ENCODE results near the gene IQSEC2. TPM values are rescaled to one million over a fixed set of nuclear protein-coding genes. Genes with fewer than 3 reads are reported as not detected.

IQSEC2 gene
- total and polyA plus RNA-seq, 2 of the 8 experiments (the other 6 are each of a cell fraction or from before 2014, with no cell fraction given) = 6.1 to 54.9 TPM

DNA sequence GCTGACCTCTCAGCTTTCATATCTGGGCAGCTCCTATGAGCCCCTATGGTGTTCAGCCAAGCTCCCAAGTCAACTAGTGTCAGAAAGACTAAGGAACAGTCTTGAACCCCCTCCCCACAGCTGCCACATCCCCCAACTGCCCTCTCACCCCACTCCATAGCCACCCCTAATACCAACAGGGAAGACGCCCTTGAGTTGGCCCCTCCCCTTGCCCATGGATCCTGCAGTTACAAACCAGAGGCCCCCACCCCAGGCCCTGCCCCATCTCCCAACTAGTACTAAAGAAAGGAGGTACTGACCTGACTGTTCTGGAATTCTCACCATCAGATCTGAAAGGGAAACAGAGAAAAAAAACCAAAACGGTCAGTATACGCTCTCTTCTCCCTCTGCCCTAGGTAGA, 10.2 kb upstream of the IQSEC2 start:
- no peak overlapping the region for H3K4me2 ChIP-seq (ENCODE audit: insufficient read depth in 1 of 2, low read depth in 2 of 2, low read length in 2 of 2)
- H4K5ac ChIP-seq (ENCODE audit: insufficient read length, low read depth, low read length) = no peak overlapping the region
- H3K23me2 ChIP-seq (ENCODE audit: low read depth, low read length) = no peaks in the 10 kb centered on the region
- no peak overlapping the region for H3K4ac ChIP-seq (replicated peaks; ENCODE audit: insufficient read length, low read depth, low read length)
- no peak overlapping the region for H2BK20ac ChIP-seq (ENCODE audit: low read length)
- H2AK5ac ChIP-seq (ENCODE audit: low read depth, low read length) = no peak overlapping the region
- H3K56ac ChIP-seq (replicated peaks; ENCODE audit: insufficient read length, low read depth, low read length) = no peak overlapping the region
- H3K79me1 ChIP-seq (ENCODE audit: low read depth, low read length) = no peaks in the 10 kb centered on the region
- no peaks in the 10 kb centered on the region for H3K27me3 ChIP-seq (replicated peaks in 1 of 4; ENCODE audit: control insufficient read depth in 3 of 4, extremely low read depth in 1 of 4, insufficient read depth in 3 of 4, low read length in 3 of 4)
- no peak overlapping the region for H2BK120ac ChIP-seq (replicated peaks; ENCODE audit: low read depth, low read length)
- no peaks in the 10 kb centered on the region for H4K20me1 ChIP-seq (replicated peaks in 1 of 2; ENCODE audit: control insufficient read depth in 1 of 2, insufficient read depth in 2 of 2, low read length in 2 of 2)
- no peak overlapping the region for H2AFZ ChIP-seq (ENCODE audit: low read length)
- FAIRE-seq (no peak), DNase-seq (ENCODE audit: low read depth in 1 of 2, low spot score in 2 of 2) (no peak)
- H3K27ac ChIP-seq (ENCODE audit: low read depth, low read length) = no peak overlapping the region
- ChIA-PET POLR2A (ENCODE audit: partially characterized antibody) (interaction anchor here (0.6 kb wide), 1 partner anchor 153 kb away, joined by 3 read pairs; no protein-coding TSS in a partner anchor), CTCF (ENCODE audit: partially characterized antibody) (interaction anchor here (0.6 to 1.6 kb wide), 9 partner anchors 9 to 364 kb away, joined by 3 to 5 read pairs (median 3); no protein-coding TSS in a partner anchor)
- H3K79me2 ChIP-seq (ENCODE audit: control insufficient read depth in 1 of 2, insufficient read depth in 2 of 2, low read length in 2 of 2) = no peaks in the 10 kb centered on the region; a peak in 1 of 4 replicates
- H2BK15ac ChIP-seq (ENCODE audit: low read length) = no peak overlapping the region
- no peaks in the 10 kb centered on the region for H3K36me3 ChIP-seq (ENCODE audit: control insufficient read depth in 2 of 4, insufficient read depth in 4 of 4, low read length in 3 of 4)
- no peak overlapping the region for H3K14ac ChIP-seq (ENCODE audit: insufficient read length)
- no peaks in the 10 kb centered on the region for H3K9me3 ChIP-seq (ENCODE audit: insufficient read depth in 2 of 2, low read depth in 1 of 2, low read length in 1 of 2)
- no peak for TF ChIP-seq BRCA1 (IDR thresholded peaks at IDR 0.05; ENCODE audit: low read depth, low read length)
- H3K4me3 ChIP-seq (ENCODE audit: extremely low read depth in 1 of 4, insufficient read depth in 2 of 4, low read depth in 3 of 4, low read length in 4 of 4) = no peak overlapping the region
- no peak overlapping the region for H2BK12ac ChIP-seq (ENCODE audit: low read depth, low read length)
- no peak overlapping the region for H3K23ac ChIP-seq (ENCODE audit: insufficient read length)
- H3K18ac ChIP-seq (ENCODE audit: extremely low read depth, low read length) = no peak overlapping the region
- H4K91ac ChIP-seq (replicated peaks; ENCODE audit: insufficient read length, low read length) = no peak overlapping the region
- H3K9ac ChIP-seq (replicated peaks in 1 of 4; ENCODE audit: extremely low read depth in 1 of 4, low read depth in 3 of 4, low read length in 3 of 4) = no peak overlapping the region
- H2BK5ac ChIP-seq (ENCODE audit: low read depth, low read length) = no peak overlapping the region
- no peak overlapping the region for H4K8ac ChIP-seq (ENCODE audit: extremely low read depth, insufficient read depth, low read length)
- no CpG with 5 or more reads among the region's 3 CpGs for WGBS, 2 experiments (ENCODE audit: extremely low coverage in 1 of 2, insufficient coverage in 1 of 2, insufficient read length in 1 of 2, insufficient replicate concordance in 2 of 2, low coverage in 1 of 2, low lambda C conversion rate in 2 of 2, missing lambda C conversion rate in 1 of 2)
- peaks cover 0 to 3% (median 0%) of the 10 kb centered on the region in 4 experiments; a peak in 4 of 7 replicates for H3K4me1 ChIP-seq (replicated peaks in 1 of 4; ENCODE audit: control insufficient read depth in 3 of 4, insufficient read depth in 4 of 4, low read length in 3 of 4)

Data from H1 (cell line).